Activated CD4-positive, CD25-positive, alpha-beta regulatory T cell (primary cell): ENCODE measurements around the gene CTIF.
"Not testable (repeated sequence)": the region's sequence is repeated elsewhere in the genome, so short reads cannot be mapped to it uniquely, and the experiment has no call there.

Experiments used
- DNase-seq, 4 experiments: peaks; one replicate each; lab custom pipeline; 2025; lab: John Stamatoyannopoulos, UW

CTIF gene

DNA sequence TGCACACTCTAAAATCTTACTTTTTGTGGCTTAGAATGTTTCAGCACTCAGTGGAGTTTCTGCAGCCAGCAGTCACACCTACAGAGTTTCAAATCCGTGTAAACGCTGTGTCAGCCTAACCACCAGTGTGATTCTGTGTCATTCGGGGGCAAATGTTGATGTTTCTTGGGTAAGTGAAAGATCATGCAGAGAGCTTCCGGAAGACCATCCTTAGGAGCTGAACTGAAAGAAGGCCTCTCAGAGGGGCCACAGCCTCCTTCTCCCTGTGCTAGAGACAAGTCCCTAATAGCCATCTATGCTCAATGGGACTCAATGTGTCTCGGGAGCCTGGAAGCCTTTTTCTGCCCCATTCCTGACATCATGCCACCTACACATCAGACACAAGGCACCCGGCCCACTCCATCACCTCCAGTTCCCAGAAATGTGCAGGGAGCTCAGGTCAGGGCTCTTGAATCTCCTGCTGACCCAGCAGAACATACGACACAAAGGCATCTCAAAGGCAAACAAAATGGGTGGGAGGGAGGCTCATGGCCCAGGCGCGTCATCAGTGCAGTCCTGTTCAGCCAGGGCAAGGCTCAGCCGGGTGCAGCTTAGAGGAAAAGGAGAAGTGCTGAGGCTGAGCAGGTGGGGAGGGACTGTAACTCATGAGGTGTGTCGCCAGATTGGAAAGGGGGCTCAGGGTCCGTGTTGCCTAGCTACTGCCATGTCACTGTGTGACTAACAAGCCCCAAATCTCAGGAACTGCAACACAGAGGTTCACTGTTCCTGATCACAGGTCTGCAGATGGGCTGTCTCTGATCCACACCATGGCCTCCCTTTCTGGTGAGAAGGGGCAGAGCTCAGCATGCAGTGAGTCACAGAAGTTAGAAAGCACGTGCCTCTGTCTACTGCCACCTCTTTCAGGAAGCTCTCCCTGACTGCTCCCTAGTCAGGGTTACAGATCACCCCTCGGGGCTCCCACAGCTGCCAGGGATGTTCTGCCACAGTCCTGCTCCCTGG lies 329.9 kb downstream of the CTIF start:
- DNase-seq = peak in 2 of 4 experiments; percentile 9 to 13

DNA sequence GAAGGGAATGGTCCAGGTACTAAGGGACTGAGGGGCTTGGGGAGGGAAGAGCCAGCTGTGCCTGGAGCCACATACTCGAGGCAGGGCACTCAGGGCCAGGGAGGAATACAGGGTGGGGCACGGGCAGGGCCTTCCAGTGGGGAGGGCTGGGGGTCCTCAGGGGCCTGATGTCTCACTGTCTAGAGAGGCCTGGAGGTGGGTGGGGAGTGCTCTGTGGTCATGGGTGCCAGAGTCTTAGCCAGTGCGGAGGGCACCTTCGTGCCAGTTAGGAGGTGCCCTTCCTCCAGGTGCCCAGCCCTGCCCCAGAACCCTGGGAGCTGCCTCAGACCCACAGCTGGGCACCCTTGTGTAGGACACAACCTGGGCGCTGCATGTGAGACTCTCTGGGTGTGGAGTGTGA lies 330.8 kb downstream of the CTIF start:
- DNase-seq = no peak

DNA sequence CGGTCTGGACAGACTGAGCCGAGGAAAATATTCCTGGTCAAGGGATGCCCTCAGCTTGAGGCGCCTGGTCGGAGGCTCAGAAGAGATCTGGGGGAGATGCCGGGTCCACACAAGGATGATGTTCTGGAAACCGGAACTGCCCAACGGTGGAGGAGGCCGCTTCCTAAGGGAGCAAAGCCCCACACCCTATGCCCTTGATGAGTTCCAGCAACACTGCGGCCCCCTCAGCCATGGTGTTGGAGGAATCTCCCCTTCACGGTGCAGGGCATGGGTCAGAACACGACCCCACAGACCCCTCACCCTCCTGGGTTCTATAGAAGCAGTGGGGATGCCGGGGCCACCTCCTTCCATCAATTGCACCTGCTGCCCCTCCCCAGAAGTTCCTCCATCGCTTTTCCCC lies 332.1 kb downstream of the CTIF start:
- not testable (repeated sequence) for DNase-seq

DNA sequence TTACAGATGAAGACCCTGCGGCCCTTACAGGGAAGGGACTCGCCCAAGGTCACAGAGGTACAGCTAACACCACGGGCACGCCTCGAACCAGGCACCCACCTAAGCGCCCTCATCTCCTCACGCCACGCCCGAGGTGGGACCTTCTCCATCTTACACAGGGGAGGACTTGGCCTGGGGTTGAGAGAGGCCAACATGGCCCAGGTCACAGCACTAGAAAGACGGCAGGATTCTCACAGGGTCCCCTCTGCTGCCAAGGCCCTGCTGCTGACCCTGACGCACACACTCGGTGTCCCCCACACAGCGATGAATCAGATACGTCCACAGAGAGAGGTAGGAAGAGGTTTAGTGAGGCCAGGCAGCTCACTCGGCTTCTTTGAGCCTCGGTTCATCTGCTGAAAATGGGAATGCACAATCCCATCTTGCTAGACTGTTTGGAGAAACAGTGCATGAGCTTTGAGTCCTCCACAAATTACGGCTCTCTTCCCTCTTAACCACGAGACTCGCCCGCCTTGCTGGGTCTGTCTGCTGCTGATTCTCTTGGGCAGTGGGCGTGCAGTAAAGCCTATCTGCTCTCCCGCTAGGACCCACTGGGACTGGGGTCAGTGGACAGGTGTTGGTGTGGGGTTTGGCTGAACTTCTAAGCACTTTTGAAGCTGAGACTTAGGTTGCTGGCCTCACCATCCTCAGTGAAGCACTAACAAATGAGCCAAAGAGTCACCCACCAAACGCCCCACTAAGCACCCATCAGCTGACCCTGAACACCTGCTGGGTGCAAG lies 332.7 kb downstream of the CTIF start:
- DNase-seq = no peak

DNA sequence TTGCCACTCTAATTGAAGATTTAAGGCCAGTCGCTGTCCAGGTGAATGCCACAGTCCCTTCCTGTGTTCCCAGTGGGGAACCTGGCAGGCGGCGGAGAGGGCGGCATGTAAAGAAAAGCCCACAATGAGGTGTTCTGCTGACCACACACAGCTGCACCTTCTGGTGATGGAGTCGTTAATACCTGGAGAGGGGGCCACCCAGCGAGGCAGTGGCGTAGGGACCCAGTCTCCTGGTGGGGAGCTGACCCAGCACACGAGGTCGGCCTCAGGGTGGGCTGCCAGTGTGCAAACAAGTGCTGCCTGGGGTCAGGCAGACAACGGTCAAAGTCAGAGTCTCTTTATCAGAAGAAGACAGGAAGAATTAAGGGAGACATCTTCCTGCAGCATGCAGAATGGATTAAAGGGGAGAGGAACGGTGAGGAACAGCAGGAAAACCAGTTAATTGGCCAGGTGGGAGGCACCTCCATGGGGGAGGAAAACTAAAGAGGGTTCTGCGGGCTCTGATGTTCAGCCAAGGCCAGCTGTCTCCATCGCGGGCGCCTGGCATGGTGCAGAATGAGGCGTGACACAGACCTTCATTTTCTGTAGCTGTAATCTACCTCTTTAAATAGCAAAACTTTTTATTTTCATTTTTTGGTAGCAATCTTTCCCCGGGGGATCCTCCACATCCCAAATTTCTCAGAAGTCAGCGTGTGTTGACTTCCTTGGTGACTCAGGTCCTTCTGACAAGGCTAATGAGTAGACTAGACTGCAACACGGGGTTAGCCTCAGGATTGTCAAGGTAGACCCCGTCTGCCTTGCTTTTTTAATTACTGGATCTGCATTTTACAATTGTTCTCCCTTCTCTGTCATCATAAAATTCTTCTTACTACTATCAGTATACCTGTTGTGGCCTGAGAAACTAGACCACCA lies 333.7 kb downstream of the CTIF start:
- no peak for DNase-seq

DNA sequence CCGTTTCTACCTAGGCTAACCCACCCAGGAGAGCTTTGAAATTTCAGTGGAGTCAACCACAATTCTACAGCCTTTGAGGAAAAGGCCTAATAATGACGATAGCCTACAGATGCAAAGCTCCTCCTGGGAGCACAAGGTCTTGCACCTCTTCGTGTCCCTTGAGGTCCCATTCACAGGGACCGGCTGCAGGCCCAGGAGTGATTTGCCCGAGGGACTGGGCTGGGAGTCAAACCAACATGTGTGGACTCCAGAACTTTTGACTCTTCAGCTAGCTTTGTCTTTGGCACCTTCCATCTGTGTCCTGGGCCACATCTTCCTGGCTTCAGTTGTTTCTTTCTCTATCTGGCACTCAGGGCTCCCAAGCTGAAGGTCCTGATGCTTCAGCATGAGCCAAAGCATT lies 335.4 kb downstream of the CTIF start:
- DNase-seq = no peak

DNA sequence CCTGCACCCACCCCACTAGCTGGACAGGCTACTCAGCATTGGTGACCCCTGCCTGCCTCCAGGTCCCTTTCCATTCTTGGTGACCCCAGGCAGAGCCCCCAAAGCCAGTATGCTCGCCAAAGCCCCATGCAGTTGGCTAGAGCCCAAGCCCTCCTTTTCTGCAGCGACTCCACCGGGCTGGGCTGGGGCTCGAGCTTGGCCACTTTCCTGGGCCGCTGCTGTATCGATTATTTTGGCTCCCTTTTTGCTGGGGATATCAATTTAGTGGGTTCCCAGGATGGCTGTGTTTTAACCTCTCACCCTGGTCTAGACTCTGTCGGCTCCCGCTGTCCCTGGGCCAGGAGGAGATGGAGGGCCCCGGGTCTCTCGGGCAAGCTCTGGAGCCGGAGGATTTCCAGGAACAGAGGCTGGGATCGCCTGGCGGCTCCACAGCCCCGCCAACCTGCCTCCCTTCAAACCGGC lies 335.9 kb downstream of the CTIF start:
- DNase-seq = no peak

DNA sequence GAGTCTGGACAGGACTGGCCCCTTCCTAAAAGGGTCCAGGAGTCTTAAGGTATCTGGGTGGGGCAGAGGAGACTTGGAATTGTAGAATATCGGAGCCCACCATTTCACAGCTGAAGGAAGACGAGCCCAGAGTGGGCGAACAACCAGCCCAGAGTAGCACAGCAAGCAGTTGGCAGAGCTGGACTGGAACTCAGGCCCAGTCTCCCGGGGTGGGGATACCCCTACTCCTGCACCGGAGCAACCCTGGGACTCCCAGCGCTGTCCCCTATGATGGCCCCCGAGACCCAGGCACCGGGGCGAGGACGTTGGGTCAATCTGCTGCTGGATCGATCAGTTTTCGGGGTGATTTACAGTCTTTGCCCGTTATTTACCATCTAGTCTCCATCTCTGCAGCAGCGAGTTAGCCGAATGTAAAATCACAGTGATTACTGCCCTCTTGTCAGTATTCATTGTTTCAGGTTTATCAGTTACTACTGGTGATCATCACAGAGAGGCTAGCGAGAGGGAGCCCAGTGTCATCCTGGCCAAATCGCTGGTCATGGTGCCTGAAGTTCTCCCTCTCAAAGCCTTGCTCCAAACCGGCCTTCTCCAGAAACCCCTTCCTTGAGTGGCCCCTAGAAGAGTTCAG lies 336.6 kb downstream of the CTIF start:
- no peak for DNase-seq

DNA sequence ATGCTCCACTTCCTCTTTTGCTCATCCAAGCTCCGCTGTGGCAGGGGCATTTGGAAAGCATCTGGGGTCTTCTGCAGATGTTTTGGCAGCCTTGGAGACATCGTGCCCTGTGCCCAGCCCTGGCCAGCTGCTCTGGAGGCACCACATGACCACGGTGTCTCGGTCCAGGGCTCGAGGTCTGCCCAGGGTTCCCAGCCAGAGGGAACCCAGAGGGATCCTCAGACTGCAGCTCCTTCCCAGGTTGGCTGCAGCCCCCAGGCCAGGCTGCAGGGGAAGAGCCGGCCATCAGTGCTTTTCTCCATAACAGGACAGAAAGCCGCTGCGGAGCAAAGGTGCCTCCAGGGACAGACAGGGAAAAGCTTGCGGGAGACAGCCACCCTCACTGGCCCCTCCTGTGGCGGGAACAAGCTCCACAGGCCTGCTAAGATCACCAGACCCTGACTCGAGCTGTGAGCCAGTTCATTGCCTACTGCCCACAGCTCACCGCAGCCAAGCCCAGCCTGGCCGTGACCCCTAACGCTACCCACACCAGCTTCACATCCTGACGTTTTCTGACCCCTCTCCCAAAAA lies 337.2 kb downstream of the CTIF start:
- DNase-seq = no peak

DNA sequence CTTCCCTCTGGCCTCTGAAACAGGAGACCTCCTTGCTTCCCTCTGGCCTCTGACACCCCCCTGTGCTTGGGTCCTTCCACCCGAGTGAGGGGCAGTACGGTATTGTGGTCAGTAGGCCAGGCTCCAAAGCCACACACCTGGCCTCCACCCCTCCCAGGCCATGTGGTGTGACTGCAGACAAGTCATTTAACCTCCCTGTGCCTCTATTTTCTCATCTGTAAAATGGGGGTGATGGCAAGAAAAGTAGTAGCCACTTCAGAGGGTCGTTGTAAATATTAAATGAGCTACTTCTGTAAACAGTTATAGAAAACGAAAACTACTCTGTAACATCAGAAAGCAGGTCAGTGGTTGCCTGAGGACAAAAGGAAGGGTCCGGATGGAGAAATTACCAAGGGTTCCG lies 337.8 kb downstream of the CTIF start:
- no peak for DNase-seq

DNA sequence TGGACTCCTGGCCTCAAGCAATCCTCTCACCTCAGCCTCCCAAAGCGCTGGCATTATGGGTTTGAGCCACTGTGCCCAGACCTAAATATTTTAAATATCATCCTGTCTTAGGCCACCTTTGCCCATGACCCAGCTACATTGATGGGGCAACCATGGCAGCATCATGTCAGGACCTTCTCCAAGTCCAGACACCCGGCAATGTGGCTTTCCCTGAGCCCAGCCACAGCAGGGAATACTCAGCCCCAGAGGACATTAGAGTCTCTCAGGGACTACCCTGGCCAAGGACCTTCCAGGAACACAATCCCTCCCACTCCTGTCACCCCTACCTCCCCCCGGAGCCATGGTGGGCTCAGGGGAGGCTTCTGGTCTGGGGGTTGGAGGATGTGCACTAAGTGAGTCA lies 339.1 kb downstream of the CTIF start:
- DNase-seq = no peak

DNA sequence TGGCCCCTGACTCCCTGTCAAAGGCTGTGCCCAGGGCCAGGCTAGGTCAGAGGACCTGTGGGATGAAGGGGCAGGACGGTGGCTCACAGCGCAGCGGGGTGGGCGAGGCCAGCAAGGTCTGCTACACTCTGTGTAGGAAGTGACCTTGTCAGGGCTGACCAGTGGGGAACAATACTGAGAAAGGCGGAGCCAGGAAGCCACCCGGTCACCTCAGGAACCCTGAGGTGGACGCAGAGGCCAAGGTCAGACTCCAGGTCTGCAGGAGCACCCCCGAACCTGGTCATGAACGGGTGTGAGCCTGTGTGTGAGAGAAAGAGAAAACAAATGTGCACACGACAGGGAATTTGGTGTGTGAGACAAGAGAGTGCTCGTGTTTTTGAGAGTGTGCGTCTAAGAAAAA lies 339.6 kb downstream of the CTIF start:
- no peak for DNase-seq

DNA sequence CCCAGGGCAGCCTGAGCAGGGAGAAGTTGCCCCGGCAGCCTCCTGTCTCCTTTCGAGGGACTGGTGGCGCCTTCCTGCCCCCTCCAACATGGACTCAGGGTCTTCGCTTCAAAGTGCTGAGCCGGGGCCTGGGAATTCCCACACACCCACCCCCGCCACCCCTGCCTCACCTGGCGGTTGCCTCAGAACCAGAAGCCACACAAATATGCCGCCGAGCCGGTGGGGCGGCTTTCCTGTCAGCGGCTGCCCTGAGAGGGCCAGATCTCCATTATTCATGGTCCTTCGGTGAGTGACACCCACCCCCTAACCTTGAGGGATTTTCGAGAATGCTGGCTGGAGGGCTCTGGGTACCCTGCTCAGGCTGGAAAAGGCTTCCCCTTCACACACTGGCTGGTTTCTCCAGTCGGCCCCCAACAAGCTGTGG lies 340.2 kb downstream of the CTIF start:
- no peak for DNase-seq

DNA sequence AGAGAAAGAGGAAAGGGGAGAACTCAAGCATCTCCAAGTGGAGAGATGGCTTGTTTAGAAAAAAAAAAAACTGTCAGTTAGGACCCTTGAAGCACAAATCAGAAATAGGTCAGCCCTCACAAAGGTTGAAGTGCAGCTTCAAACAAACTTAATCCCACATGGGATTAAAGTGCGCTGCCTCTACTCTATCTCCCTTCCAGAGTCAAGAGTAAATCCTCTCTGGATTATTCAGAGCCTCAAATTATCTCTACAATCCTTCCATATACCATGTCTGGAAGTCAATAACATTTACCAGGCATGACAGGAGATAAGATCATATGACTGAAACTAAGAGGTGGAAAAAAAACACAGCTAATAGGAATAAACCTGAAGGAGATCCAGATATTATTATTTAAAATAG lies 342.1 kb downstream of the CTIF start:
- DNase-seq = no peak

DNA sequence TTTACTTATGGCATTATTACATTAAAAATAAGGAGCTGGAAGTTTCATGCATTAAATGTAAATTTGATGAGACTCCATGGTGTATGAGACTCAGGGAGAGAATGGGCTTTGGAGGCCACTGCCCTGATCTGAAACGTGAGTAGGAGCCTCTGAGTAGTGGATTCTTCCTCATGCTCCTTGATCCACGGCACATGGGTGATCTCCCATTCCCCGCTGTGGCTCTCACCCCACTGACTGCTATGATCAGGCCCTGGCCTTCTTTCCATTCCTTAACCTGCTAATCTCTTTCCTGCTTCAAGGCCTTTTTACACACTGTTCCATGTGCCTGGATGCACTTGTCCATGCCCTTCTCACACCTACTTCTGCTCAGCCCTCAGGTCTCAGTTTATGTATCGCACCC lies 343.5 kb downstream of the CTIF start:
- no peak for DNase-seq

DNA sequence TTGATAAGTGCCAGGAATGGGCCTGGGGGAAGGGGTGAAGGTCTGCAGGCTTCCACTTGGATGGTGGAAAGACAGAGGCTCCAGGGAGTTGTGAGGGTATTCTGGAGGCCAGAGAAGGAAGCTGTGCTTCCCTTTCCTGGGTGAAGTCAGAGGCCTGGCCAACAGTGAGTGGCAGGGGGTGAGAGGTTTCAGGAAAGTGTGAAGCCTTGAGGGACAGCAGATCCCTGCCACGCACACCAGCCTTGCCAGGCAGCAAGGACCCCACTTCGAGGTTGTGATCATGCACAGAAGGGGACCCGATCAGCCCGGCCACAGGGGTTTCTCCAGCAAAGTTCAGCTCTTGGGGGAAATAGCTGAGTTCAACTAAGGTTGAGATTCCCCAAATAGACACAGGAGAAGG lies 345.5 kb downstream of the CTIF start:
- no peak for DNase-seq

DNA sequence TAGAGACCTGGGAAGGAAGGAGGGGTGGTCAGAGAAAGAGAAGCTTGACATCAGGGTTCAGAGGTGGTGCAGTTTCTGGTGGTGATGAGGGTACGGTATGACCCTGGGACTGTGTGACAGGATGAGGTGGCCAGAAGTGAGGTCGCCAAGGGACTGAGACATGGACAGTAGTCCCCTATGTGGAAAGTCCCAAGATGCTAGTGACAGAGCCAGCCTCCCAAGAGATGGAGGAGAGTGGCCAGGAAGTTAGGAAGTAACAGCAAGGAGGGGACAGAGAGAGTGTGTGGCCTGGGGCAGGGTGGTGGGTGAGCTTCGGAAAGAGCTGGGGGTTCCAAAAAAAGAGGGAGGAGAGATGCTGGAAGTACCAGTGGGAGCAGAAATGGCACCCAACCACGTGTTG lies 345.9 kb downstream of the CTIF start:
- no peak for DNase-seq

DNA sequence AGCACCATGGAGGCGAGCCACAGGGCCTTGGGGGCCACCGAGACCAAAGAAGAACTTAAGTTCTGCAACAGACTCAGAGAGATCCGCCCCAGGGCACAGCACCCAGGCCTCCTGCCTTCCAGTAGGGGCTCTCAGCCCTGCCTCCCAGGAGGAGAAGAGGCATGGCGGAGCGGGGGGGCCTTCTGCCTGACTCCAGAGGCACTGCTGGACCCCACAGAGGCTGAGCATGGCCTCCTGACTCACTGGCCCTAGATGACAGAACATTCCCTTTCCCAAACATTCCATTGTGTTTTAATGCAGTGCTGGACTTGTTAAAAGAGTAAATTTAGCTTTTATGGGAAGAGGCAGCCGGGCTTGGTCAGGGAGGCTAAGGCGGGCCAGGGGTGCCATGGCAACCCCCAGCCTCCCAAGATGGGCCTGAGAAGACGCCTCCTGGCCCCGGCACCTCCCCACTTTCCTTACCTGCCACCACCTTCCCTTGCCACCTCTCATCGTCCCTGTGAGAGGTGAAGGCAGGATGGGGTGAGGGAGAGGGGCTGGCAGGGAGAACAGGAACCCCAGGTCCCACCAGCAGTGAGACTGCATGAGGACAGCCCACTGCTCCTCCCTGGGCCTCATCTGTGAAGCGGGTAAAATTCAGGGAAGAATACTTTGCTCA lies 346.6 kb downstream of the CTIF start:
- no peak for DNase-seq

DNA sequence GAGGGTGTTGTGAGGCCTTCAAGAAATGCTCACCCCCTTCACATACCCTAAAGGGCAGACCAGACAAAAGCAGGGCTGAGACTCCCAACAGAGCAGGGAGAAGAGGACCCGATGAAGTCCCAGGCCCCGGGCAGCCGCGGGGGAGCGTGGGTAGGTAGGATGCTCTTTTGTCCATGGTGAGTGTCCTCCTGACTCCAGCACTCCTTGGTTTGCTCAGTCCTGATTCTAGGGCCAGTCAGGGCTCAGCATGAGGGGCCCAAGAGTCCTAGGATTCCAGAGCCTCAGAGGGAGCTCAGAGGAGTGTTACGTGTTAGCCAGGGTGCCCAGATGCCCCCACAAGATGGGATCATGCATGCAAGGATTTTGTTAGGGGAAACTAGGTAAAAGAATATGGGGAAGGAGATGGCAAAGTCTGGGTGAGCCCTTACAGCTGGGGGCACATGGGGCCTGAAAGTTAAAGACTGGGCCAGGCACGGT lies 347.1 kb downstream of the CTIF start:
- no peak for DNase-seq

DNA sequence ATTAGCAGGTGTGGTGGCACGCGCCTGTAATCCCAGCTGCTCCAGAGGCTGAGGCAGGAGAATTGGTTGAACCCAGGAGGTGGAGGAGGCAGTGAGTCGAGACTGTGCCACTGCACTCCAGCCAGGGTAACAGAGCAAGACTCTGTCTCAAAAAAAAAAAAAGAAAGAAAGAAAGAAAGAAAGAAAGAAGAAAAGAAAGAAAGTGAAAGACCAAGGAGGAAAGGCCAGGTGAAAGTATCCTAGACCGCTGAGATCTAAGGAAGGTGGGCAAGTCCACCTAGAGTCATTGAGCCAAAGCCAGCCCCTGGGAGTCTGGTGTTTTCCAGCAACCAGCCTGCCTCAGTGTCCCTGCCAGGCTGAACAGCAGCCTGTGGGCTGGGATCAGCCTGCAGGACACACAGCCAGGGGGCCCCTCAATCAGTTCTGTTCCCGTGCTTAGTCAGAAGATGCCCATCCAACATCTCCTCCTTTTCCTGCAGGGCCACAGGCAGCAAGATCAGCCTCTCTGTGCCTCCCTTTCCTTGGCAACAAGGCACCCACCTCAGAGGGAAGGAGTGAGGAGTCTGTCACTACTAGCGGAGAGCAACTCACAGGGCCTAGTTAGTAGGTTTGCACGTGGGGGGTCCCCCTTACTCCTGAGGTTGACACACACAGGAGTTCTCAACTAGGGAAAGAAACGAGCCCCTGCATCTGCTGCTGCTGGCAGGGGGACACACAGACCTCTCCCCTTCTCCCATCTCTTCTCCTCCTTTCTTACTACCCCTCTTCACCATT lies 347.9 kb downstream of the CTIF start:
- DNase-seq = no peak
